ENCODE data around the gene WBP4.

- no peak for TF ChIP-seq GATA2 (IDR thresholded peaks at IDR 0.05; ENCODE audit: low read depth, low read length)
- no peak for TF ChIP-seq GATA3 (IDR thresholded peaks at IDR 0.05; ENCODE audit: low read depth, low read length)
Observed at GRCh38 chr13:41058295-41059070, 2.8 kb upstream of the WBP4 start.
